GM13977 (cell line): ENCODE measurements around the gene POLG.

ENCODE experiments used
- DNase-seq: peaks from one replicate; pipeline ENCODE4 v3.0.0; 2012; ENCODE audit warnings: low spot score
- CTCF ChIP-seq: IDR thresholded peaks from 2 replicates; pipeline ENCODE4 v1.5.1; 2012; ENCODE audit warnings: mild to moderate bottlenecking, control low read depth; ENCODE audit not compliant: insufficient read depth; ENCODE audit errors: extremely low read depth, missing control alignments
- in situ Hi-C: fragments of 300-500 bp; cut with MboI; formaldehyde crosslinking; loops from one replicate; pipeline ENCODE4 v1.12.0; 2022; ENCODE audit warnings: low sequenced_read_pairs, low pct_unique_long_range_greater_than_20kb, mixed read lengths, inconsistent platforms; ENCODE audit not compliant: unreplicated experiment

Gene POLG

GRCh38 chr15:89316504-89316903, 18.1 kb downstream of the POLG start:
- in situ Hi-C loops: no loop called here
- DNase-seq: no peak
- TF ChIP-seq CTCF: no peak

GRCh38 chr15:89315375-89315929, 19.2 kb downstream of the POLG start:
- in situ Hi-C loops: no loop called here
- no peak for DNase-seq
- TF ChIP-seq CTCF: no peak

- no peak for DNase-seq
- in situ Hi-C loops: no loop called here
- no peak for TF ChIP-seq CTCF
Observed at GRCh38 chr15:89309993-89310392, 24.6 kb downstream of the POLG start.

GRCh38 chr15:89308236-89308635, 26.4 kb downstream of the POLG start:
- TF ChIP-seq CTCF: no peak
- in situ Hi-C loops: no loop called here
- no peak for DNase-seq

- no peak for TF ChIP-seq CTCF
- DNase-seq: no peak
- in situ Hi-C loops: no loop called here
Observed at GRCh38 chr15:89307791-89308190, 26.8 kb downstream of the POLG start.

GRCh38 chr15:89307046-89307587, 27.5 kb downstream of the POLG start:
- no peak for TF ChIP-seq CTCF
- in situ Hi-C loops: no loop called here
- DNase-seq: no peak

- in situ Hi-C loops: no loop called here
- DNase-seq: no peak
- TF ChIP-seq CTCF: no peak
Observed at GRCh38 chr15:89305395-89305794, 29.2 kb downstream of the POLG start.
